ENCODE measurements around the gene KIF27.
"Not testable (repeated sequence)": the region's sequence is repeated elsewhere in the genome, so short reads cannot be mapped to it uniquely, and the experiment has no call there.

Gene KIF27

DNA sequence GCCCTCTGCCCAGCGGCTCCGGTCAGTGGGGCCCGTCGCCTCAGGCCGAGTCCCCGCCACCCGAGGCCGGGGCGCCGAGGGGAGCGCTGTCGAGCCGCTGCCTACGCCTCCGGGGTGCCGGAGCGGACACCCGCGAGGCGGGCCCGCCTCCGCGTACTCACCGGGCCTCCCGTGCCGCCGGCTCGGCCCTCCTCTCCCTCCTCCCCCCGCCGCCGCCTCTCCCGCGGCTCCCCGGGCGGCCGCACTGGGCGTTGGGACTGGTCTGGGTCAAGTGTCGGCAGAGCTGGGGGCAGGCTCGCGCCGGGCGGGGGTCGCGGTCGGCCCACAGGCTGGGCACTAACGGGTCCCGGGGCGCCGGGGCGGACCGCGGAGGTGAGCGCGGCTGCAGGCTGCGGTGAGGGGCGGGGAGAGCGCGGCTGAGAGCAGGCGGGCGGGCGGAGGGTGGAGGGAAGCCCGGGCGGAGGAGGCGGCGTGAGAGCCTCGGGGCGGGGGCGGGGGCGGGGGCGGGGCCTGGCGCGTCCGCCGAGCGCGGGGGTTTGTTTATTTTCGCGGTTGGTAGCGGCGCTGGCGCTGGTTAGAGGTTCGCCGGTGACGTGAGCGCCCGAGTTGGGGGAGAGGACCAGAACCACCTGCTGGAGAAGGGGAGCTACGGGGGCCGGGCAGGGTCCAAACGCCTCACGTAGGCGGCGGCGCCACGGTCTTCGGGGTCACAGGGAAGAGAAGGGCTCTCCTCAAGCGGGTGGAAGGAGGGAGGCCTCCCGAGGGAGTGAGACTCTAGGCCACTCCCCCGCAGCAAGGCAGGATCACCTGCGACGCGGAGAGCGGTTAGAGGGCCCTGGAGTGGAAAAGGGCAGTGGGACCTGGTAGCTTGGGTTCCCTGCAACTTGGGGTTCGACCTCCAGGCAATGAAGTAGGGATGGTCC is 103.6 kb downstream of the KIF27 start, which contains the start of gene GKAP1:
GKAP1 (minus strand) TSS at position 414 of the 923 bp plus-strand sequence. CDS start 11,252 bp downstream, outside the sequence.
- peak; percentile 58 to 66 for DNase-seq (ENCODE audit: low read depth in 2 of 2, low spot score in 1 of 2)

DNA sequence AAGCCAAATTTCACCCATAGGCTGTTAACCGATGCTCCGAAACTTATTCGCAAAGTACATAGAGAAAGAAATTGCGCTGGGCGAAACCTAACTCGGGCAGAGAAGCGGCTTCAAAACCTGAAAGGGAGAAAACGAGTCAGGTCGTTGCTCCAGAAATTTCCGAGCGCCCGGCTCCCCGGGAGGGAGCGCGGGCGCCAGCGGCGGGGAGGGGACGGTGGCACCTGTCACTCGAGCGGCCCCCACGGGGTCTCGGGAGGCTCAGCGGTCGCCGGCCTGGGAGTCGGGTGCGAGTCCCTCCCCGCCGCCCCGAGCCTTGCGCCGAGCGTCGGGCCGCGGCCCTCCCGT is 104.2 kb downstream of the KIF27 start:
- peak; percentile 0 to 4 for DNase-seq (ENCODE audit: low read depth in 2 of 2, low spot score in 1 of 2)

DNA sequence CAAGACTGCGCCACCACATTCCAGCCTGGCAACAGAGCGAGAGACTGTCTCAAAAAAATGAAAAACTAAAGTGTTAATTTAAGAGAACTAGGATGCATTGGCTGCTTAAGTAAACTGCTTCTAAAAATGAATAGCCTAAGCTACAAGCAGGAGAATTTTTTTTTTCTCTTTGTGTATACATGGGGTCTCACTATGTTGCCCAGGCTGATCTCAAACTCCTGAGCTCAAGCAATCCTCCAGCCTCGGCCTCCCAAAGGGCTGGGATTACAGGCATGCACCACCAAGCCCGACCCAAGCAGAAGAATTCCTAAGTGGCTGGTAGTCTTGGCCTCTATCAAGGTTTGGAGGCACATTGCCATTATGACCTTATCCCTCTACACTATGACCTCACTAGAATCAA is 106.1 kb downstream of the KIF27 start:
- not testable (repeated sequence) for DNase-seq (ENCODE audit: low read depth in 2 of 2, low spot score in 1 of 2)

DNA sequence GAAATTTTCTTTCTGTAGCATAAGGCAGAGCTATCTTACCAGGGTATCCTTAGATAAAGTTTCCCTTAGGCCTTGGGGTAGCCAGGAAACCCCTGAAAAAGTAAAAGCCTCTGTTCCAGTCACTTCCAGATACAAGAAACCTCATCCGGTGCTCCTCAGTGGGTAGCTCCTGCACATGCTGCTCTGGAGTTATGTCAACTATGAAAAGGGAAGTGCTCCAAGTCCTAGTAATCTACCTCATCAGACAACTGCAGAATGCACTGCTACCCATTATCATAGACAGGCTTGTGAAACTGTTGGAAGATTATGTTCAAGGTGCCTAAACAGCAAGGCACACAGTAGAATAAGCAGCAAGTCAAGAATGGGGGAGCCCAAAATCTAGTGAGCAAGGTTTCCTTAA is 112.0 kb downstream of the KIF27 start:
- not testable (repeated sequence) for DNase-seq (ENCODE audit: low read depth in 2 of 2, low spot score in 1 of 2)

DNA sequence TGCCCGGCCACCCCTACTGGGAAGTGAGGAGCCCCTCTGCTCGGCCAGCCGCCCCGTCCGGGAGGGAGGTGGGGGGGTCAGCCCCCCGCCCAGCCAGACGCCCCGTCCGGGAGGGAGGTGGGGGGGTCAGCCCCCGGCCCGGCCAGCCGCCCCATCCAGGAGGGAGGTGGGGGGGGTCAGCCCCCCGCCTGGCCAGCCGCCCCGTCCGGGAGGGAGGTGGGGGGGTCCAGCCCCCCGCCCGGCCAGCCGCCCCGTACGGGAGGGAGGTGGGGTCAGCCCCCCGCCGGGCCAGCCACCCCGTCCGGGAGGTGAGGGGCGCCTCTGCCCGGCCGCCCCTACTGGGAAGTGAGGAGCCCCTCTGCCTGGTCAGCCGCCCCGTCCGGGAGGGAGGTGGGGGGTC is 116.8 kb downstream of the KIF27 start:
- DNase-seq (ENCODE audit: low read depth in 2 of 2, low spot score in 1 of 2) = not testable (repeated sequence)

DNA sequence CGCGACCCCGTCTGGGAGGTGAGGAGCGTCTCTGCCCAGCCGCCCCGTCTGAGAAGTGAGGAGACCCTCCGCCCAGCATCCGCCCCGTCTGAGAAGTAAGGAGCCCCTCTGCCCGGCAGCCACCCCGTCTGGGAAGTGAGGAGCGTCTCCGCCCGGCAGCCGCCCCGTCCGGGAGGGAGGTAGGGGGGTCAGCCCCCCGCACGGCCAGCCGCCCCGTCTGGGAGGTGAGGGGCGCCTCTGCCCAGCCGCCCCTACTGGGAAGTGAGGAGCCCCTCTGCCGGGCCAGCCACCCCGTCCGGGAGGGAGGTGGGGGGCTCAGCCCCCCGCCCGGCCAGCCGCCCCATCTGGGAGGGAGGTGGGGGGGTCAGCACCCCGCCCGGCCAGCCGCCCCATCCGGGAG is 117.3 kb downstream of the KIF27 start:
- not testable (repeated sequence) for DNase-seq (ENCODE audit: low read depth in 2 of 2, low spot score in 1 of 2)

DNA sequence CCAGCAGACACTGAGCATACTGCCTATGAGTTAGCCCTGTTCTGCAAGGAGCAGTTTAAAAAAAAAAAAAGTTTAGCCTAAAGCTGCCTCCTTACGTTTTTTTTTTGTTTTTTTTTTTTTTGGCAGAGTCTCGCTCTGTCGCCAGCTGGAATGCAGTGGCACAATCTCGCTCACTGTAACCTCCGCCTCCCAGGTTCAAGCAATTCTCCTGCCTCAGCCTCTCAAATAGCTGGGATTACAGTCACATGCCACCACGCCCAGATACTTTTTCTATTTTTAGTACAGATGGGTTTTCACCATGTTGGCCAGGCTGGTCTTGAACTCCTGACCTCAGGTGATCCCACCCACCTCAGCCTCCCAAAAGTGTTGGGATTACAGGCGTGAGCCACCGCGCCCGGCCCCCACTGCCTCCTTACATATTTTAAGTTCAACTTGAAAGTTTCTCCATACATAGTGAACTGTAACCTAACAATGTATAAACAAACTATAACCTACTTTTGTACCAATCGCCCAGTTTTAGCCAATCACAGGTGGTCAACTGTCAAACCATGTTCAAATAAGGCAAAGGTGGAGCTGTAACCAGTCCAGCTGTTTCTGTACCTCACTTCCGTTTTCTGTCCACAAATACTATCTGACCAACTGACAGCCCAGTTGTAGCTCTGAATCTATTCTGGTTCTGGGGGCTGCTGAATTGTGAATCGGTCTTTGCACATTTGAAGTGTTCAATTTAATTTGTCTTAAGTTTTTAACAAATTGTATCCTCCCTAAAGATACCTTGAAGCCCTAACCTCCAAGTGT is 120.8 kb downstream of the KIF27 start:
- DNase-seq (ENCODE audit: low read depth in 2 of 2, low spot score in 1 of 2) = no peak

DNA sequence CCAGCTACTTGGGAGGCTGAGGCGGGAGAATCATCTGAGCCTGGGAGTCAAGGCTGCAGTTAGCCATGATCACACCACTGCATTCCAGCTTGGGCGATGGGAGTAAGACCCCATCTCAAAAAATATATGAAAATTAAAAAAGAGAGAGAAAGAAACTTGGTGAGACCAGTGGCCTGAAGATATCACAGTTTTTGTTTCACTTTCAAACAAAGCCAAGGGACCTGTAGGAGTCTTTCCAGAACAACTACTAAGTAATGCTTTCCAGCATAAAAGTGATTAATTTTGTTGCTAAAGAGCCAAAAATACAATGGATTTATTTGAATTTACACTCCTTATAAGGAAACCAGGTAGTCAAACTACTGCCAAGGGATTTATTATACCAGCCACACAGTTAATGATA is 127.2 kb downstream of the KIF27 start:
- DNase-seq (ENCODE audit: low read depth in 2 of 2, low spot score in 1 of 2) = no peak

DNA sequence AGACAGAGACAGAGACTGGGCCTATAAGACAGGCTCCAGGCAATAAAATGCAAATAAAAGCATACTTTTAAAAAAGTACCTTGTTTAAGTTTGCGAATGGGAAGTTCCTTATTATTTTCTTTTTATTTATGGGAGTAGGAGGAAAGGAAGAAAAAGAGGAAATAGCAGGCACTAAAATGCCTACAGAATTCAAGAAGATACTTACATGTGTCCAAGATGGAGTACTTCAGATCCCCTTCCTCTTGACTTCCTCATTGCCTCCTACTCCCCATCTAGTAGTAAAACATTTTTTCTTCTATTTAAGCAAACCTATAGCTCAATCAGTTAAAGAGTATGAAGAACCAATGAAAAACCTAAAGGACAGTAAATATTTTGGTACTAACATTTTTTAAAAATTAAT is 128.5 kb downstream of the KIF27 start:
- DNase-seq (ENCODE audit: low read depth in 2 of 2, low spot score in 1 of 2) = no peak
